Neural cell (in vitro differentiated cells): ENCODE measurements around the gene ESPN.

ENCODE experiments used
- CTCF ChIP-seq: fragments of 450-650 bp; IDR thresholded peaks from 2 replicates; pipeline ENCODE4 v1.5.1; 2014; ENCODE audit warnings: antibody characterized with exemption, mild to moderate bottlenecking, moderate library complexity; ENCODE audit not compliant: poor library complexity, severe bottlenecking
- EZH2 ChIP-seq: fragments of 200-600, 300-800 bp; shearing (Covaris generic), sonication (generic); IDR thresholded peaks from 2 replicates; pipeline ENCODE4 v1.6.1; 2014; ENCODE audit warnings: antibody characterized with exemption, low read length, borderline replicate concordance, mild to moderate bottlenecking; ENCODE audit not compliant: insufficient read depth, poor library complexity, severe bottlenecking
- POLR2AphosphoS5 ChIP-seq: IDR thresholded peaks from 2 replicates; pipeline ENCODE4 v1.6.1; 2012
- RAD21 ChIP-seq: fragments of 450-650 bp; conservative IDR thresholded peaks from 2 replicates; pipeline ENCODE4 v1.6.1; 2014; ENCODE audit warnings: antibody characterized with exemption, mild to moderate bottlenecking, moderate library complexity
- SMC3 ChIP-seq: fragments of 450-650 bp; conservative IDR thresholded peaks from 2 replicates; pipeline ENCODE4 v1.6.1; 2014; ENCODE audit warnings: antibody characterized with exemption, mild to moderate bottlenecking, moderate library complexity; ENCODE audit not compliant: poor library complexity
- TAF1 ChIP-seq: IDR thresholded peaks from 2 replicates; pipeline ENCODE4 v1.6.1; 2012; ENCODE audit warnings: low read depth

- TF ChIP-seq CTCF (no peak), SMC3 (no peak), RAD21 (no peak), EZH2 (no peak), POLR2AphosphoS5 (no peak), TAF1 (no peak)
Measured at GRCh38 chr1:6498576-6499111, 74.1 kb downstream of the ESPN start.
